Inferior parietal cortex (tissue), 1 donor: ENCODE measurements around the gene HMOX1.
"Not testable (repeated sequence)": the region's sequence is repeated elsewhere in the genome, so short reads cannot be mapped to it uniquely, and the experiment has no call there.

Experiments
- DNase-seq: peaks from one replicate; pipeline ENCODE4 v3.0.0-alpha.2; 2016; ENCODE audit errors: extremely low spot score

Gene HMOX1

DNA sequence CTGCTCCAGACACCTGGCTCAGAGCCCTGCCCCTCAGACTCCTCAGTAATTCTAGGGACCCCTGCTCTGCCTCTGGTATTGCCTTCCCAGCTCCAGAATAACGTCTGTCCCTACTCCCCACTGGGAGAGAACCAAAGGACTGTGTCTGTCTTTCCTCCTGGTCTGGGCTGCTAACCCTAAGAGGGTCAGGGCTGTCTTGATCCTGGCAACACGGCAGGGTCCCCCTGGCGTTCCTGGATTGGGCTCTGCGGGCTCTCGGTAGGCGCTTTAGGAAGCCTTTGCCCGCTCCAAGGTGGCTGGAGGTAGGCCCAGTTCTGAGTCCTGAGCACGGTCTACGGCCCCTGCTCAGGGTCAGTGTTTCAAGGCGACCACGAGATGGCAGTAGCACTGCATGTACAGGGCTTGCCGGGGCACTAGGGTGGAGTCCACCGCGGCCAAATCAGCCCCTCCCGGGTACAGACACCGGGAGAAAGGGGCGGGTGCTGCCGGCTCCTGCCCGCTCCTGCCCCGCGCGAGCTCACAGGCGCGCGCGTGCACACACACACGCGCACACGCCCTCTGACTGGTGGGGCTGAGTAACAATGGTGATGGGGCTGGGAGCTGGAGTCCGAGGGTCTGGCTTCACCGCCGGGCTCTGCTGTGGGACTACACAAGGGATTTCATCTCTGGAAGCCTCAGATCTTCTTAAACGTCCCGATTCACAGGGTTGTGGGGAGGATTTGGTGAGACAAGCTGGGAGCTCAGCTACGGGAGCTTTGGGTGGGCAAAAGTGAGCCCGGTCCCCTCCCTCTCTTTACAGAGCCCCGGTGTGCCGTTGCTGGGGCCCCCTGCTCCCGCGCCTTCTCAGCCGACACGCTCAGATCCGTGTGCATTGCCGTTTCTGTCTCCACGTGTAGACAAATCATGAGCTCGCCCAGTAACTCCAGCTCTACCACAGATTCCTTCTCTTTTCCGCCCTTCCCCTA, 30.1 kb upstream of the HMOX1 start:
- peak; percentile 81 for DNase-seq

DNA sequence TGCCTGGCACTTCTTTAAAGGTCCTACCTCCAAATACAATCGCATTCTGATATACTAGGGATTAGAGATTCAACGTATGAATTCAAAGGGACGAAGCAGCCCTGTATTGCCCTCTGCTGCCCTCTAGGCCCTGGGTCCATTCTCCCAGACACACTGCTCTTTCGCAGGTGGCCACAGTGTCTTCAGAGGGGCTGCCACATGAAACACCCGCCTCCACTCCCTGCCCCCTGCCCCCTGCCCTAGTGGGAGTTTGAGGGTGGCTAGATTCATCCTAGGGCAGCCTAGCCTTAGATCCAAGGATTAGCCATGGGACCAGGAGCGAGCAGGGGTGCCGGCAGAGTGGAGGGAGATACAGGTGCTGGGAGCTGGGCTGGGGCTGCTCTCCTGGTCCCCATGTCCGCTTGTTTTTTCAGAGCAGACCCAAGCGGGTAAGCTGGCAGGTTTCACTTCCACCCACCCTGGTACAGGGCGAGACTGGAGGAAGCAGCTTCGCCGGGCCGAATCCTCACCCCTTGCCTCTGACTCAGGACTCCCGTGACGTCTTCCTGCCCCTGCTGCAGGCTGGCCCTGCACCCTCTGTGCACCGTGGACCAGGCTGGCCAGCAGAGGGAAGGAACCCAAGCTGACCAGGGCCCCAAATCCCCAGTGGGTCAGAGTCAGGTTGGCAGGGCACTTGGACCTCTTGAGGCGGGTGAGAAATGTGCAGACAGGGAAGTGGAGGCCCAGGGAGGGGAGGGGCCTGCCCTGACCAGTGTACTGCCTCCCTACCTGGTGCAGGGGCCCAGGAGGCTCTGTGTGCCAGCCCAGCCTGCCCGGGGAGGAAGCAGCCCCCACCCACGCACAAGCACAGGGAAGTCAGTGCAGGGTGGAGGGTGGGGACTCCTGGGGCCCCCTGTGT, 28.4 kb upstream of the HMOX1 start:
- DNase-seq = no peak

DNA sequence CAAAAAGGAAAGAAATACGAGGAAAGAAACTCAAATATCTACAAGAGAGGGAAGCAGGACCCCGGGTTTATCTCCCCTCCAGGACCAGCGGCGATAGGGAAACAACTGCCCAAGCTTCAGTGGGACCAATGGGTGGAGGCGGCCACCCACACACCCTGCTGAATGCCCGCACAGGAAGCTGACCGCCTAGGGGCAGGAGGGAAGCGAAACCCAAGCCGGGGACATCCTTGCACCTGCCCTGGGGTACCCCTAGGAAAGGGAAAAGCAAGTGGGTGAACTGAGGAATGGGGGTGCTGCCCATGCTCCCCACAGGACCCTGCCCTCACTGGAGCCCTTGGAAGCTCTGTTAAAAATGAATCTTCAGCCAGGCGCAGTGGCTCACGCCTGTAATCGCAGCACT, 27.6 kb upstream of the HMOX1 start:
- no peak for DNase-seq

DNA sequence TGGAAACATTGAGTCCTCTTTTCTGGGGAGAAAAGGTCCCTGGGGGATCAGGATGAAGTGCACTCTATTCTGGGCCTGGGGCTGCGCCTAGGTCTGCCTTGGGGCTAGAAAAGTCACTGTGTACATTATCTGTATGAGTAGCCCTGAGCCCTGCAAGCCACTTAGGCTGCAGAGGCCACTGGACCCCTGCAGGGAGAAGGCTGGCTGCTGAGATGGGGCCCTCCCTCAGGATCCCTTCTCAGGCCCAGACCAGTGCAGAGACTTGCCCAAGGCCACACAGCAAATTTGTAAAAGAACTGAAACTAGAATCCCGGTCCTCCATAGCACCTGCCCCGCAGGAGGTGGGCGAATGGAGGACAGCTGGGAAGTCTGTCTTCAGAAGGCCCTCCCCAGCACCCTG, 26.8 kb upstream of the HMOX1 start:
- DNase-seq = no peak

DNA sequence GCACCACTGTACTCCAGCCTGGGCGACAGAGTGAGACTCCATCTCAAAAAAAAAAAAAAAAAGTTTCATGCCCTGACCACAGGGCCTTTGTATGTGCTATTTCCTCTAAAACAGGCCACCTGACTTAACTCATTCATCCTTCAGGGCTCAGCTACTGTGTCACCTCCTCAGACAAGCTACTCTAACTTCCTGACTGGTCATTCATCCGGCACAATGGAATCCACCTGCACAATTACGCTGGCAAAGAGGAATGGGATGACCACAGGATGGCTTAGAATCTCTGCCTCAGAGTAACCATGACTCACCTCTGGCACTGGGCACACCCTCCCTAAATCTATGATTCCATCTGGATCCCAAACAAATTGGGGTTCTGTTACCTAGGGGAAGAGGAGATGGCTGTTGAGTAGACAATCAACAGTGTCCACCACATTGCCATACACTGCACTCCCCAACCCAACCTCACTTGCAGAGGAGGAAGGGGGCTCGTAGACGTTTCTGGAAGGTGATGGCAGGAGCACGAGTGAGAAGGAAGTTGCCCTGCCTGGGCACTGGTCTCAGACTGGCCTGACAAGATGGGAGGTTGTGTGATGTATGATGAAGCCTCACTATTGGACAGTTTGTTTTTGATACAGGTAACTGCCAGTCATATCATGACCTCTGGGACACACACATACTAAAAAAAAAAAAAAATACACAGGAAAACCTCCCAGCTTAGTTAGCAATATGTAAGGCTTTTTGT, 22.8 kb upstream of the HMOX1 start:
- DNase-seq = no peak

DNA sequence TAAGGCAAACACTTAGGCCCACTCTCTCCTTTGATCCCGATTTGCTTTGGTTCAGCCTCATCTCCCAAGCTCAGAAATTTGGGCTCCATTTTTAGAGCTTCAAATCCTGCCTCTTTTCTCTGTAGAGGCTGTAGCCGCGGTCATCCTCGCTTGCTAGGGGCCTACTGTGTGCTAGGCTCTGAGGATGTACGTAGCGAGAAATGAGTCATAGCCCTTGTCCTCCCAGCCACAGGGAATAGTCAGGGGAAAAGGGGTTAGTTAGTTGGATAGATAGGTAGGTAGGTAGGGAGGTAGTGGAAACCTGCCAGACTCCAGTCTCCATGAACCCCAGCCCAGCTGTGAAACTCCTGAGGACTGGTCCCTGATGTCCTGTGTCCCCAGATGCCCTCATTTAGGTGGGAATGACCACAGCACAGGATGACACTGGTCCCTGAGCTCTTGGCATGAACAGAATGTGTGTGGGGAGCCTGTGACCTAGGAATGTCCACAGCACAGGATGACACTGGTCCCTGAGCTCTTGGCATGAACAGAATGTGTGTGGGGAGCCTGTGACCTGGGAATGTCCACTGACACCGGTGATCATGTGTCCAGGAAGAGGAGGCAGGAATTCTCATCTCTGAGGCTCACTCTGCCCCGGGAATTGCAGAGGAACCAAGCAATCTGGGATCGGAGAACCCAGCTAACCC, 21.4 kb upstream of the HMOX1 start:
- DNase-seq = no peak

DNA sequence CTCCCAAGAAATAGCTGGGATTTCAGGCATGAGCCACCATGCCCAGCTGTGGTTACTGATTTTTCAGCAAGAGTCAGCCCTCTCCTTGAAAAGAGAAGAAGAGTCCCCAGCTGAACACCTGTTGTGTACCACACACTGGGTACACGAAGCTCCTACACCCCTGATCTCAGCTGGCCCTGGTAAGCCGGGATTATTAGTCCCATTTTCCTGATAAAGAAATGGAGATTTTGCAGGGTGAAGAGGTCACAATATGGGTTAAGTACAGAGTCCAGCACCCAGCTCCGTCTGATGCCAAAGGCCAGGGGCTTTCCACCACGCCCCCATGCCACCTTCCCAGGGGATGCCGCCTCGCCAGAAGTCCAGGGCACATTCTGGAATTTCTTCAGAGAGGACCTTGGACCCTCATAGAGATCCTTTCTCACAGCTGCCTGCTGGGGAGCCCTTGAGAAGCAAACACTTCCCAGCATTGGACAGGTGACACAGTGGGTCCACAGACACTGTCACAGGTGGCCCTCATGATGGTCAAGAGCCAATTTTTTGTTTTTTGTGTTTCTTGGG, 19.8 kb upstream of the HMOX1 start:
- no peak for DNase-seq

DNA sequence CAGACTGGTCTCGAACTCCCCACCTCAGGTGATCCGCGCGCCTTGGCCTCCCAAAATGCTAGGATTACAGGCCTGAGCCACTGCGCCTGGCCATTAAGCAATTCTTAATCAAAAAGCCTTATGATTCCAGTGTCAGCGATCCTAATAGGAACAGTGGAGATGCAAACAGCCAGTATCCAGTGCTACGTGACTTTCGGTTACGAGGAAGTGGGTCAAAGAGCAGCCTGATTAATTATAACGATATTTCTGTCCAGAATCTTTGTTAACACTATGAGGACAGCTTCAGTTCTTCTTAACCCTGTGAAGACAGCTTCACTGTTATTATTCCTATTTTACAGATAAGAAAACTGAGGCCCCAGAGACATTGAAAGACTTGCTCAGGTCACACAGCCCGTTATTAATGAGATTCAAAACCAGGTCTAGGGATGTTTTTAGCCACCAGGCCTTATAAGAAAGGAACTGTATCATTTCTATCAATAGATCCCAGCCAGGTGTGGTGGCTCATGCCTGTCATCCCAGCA, 17.3 kb upstream of the HMOX1 start:
- no peak for DNase-seq

DNA sequence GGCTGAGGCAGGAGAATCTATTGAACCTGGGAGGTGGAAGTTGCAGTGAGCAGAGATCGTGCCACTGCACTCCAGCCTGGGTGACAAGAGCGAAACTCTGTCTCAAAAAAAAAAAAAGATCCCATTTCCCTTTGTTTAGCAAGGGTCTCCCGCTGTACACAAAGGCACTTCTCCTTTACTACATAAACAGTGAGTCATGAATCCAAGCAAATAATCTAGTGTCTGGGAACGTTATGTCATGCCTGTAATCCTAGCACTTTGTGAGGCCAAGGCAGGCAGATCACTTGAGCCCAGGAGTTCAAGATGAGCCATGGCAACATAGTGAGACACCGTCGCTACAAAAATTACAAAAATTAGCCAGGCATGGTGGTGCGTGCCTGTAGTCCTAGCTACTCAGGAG, 16.7 kb upstream of the HMOX1 start:
- not testable (repeated sequence) for DNase-seq

DNA sequence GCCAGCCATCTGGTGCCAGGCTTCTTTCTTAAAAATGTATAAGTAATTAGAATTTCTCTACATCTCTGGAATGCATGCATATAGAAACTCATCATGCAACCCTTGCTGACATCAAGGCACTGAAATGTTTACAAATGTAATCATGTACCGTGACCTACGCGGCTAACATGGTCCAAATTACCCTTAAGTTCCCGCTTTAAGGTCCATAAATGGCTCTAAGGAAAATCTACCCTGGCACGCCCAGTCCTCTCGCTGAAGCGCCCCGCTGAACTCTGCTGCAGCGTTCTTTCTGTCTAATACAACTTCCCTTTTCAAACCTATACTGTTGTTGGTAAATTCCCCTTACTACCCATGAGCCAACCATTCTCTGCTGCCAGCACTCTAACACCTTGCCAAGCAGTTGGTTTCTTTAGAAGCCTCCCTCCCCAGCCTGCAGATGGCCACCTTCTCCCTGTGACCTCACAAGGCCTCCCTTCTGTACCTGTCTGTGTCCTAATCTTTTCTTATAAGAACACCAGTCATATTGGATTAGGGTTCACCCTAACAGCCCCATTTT, 13.5 kb upstream of the HMOX1 start:
- DNase-seq = no peak

DNA sequence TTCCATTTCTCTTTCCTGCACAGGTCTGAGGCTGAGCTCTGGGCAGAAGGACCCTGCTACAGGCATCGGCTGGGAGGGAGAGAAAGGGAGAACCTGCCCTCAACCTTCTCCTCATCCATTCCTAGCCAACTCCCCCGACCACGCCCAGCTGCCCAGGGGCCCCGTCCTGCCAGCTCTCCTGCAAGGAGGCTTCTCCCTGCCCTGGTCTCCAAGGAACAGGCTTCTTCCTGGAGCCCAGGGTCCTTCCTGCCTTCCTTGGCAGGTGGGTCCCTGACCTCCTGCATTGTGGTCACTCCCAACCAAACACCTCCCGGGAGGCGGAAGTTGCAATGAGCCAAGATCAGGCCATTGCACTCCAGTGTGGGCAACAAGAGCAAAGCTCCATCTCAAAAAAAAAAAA, 12.5 kb upstream of the HMOX1 start:
- DNase-seq = no peak

DNA sequence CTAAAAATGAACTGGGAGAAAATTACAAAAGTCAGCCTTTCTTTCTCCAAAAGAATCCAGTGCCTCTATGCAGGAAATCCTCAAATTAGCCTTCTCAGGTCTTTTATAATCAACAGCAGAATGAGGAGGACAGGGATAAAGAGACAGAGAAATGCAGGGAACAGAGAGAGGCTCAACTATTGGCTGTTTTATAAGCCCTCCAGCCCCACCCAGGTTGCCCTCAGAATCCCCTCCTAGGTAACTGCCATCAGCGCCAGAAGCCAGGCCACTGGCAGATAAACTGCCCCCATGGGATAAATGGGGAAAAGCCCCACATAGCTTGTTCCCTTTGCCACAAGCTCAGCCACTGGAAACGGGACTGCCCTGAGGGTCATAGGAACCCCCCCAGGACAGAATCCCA, 10.9 kb upstream of the HMOX1 start:
- DNase-seq = no peak

DNA sequence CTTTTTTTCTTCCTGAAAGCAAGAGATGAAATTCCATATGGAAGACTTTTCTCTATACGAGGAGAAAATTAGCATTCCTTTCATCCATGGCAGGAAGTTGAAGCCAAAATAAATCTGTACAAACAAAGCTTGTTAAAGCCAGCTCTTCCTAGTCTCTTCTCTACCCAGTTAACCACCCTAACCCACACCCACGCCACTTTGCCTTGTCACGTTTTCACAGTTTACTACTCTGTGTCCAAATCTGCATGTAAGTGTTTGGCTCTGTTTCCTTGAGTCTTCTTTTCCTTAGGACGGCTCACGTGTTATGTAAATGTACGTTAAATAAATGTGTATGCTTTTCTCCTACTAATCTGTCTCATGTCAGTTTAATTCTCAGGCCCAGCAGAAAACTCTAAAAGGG, 7.1 kb upstream of the HMOX1 start:
- peak; percentile 43 for DNase-seq

DNA sequence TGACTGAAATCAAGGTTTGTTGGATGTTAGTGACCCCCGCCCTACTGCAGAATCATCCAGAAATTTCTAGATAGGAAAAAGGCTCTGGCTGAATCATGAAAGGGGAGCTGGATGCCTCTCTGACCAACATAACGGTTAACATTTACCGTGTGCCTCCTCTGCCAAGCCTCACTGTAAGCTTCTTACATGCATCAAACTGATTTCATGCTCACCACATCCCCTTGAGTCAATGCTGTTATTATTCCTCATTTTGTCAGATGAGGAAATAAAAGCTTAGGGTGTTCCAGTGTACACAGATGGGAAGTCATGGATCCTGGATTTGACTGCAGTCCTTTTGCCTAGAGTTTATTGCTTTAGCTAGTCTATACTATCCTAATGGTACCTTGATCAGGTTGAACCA, 5.9 kb upstream of the HMOX1 start:
- no peak for DNase-seq

DNA sequence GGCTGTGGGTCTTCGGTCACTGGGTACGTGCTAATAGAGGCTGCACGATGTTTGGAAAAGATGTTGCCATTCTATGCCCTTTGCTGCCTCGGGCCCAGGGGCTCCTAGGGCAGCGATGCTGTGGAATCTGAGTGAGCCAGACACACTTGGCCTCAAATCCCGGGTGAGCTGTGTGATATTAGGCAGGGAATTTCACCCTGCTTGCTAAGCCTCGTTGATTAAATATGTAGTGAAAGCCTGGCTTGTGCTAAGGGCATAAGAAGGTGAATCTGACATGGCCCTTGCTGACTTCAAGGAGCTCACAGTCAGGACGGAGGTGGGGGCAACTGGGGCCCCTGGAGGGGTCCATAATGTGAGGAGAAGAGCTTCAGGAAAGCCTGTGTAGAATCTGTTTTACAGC, 5.4 kb upstream of the HMOX1 start:
- DNase-seq = no peak

DNA sequence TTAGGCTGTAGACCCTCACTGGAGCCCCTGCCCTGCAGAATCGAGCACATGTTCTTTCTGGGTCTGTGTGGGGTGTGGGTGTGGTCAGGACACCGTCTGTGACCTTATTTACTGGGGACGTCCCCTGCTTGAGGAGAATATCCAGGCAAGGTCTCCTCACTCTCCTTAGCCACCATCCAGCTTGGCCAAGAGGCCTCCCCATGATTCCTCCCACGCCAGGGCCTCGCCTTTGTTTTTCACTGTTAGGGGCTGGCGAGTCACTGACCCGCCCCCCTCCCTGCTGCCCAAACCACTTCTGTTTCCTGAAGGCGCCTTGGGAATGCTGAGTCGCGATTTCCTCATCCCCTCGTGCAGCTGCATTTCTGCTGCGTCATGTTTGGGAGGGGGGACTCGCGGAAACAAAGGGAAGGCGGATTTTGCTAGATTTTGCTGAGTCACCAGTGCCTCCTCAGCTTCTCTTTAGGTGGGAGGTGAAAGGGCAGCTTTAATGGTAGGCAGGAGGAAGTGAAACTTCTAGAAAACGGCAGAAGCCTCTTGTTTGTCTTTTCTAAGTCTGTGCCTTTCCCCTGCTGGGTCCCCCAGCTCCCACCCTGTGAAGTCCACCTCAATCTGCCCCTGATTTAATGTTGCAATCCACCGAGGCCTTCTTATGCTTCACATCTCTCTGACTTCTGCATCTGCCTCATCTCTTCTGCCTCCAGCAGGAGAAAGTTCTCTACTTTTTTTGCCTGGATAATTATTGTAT, 4.0 kb upstream of the HMOX1 start:
- peak; percentile 86 for DNase-seq

DNA sequence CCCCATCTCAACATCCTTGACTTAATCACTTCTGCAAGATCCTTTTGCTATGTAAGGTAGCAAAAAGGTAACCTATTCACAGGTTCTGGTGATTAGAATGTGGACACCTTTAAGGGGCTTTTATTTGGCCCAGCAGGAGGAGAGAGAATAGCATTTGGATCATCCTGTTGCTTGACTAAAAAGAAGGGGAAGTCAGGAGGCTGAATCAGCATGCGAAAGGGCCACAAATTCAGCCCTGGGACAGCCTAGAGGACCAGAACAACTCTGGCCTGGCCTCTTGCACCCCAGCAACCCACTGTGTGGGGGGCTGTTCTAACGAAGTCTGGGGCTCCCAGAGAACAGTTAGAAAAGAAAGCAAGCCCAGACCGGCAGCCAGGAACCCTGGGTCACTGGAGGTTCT, 3.2 kb upstream of the HMOX1 start:
- DNase-seq = no peak

DNA sequence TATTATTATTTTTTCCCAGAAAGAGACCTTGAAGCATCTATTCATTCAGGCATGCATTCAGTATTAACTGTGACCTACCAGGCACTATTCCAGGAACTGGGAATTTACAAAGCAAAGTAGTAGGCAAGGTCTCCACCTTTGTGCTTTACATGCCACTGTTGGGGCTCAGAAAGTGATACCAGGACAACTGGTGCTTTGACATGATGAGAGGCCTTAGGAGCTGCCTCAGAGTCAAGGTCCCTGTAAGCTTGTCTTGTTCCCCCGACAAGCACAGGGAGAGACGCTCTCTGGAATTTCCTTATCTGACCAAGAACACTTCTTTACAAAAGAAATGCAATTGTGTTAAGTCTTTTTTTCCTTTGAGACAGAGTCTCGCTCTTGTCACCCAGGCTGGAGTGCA, 2.3 kb upstream of the HMOX1 start:
- no peak for DNase-seq

DNA sequence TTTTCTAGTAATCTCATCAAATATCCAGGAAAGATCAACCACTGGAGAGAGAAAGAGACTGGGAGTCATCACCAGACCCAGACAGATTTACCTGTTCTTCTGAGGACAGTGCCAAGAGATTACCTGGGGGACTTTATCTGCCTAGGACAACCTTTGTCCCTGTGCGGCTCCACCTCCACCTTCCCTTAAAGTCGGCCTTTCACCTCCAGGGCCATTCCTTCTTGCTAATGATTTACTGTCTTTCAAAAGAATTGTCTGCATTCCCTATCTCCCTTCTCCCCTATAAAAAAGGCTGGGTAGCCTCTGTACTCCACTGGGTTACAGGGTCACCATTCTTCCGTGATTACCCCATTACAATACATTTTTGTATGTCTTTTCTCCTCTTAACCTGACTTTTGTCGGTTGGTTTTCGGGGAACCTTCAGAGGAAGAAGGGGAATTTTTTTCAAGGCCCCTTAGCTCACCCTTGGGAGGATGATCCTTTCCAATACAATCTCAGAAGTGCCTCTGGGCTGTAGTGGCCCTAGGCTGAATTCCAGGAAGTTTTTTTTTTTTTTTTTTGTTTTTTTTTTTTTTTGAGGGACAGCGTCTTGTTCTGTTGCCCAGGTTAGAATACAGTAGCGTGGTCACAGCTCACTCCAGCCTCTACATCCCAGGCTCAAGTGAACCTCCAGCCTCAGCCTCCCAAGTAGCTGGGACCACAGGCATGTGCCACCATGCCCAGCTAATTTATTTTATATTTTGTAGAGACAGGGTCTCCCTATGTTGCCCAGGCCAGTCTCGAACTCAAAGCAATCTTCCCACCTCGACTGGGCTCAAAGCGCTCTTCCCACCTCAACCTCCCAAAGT, 1.5 kb upstream of the HMOX1 start:
- DNase-seq = no peak
